ENCODE measurements around the gene CORO6.
A peak's percentile ranks its signal among the peaks of the same experiment; 100 is the strongest.

The CORO6 gene

GRCh38 chr17:29571883-29572681 lies 50.6 kb downstream of the CORO6 start:
- ChIA-PET CTCF (interaction anchor here (0.9 to 15.9 kb wide), 11 partner anchors 9 to 202 kb away, joined by 3 to 179 read pairs (median 11); partner anchors contain the start of gene ANKRD13B), POLR2A (no interaction called here)
- Histone ChIP-seq H3K4me3 (ENCODE audit: control insufficient read depth in 1 of 7, extremely low read depth in 1 of 7, insufficient read depth in 4 of 7, low read depth in 2 of 7, low read length in 6 of 7) (no peak overlapping the region), H3K4me1 (ENCODE audit: control extremely low read depth in 1 of 4, control insufficient read depth in 4 of 4, insufficient read depth in 4 of 4, low read length in 3 of 4) (peaks cover 0 to 32% (median 26%) of the 10 kb centered on the region in 4 experiments), H3K9me3 (ENCODE audit: control extremely low read depth in 1 of 5, control insufficient read depth in 4 of 5, insufficient read depth in 2 of 5, low read depth in 1 of 5, low read length in 4 of 5) (no peaks in the 10 kb centered on the region), H3K27me3 (replicated peaks in 2 of 5; ENCODE audit: control insufficient read depth in 4 of 5, insufficient read depth in 5 of 5, low read length in 4 of 5) (no peaks in the 10 kb centered on the region), H3K36me3 (ENCODE audit: control insufficient read depth in 4 of 4, insufficient read depth in 4 of 4, low read length in 3 of 4) (peaks cover 0 to 55% (median 38%) of the 10 kb centered on the region in 4 experiments), H3K27ac (ENCODE audit: insufficient read depth in 1 of 2, low read depth in 1 of 2, low read length in 2 of 2, poor library complexity in 1 of 2, severe bottlenecking in 2 of 2) (no peak overlapping the region)
- DNase-seq = no peak
- 84% methylated on average over 23 of the region's 30 CpGs for WGBS (ENCODE audit: insufficient coverage)

- no peaks in the 10 kb centered on the region for H3K27me3 ChIP-seq (replicated peaks in 2 of 5; ENCODE audit: control insufficient read depth in 4 of 5, insufficient read depth in 5 of 5, low read length in 4 of 5)
- peaks cover 0 to 35% (median 27%) of the 10 kb centered on the region in 4 experiments for H3K4me1 ChIP-seq (ENCODE audit: control extremely low read depth in 1 of 4, control insufficient read depth in 4 of 4, insufficient read depth in 4 of 4, low read length in 3 of 4)
- no peak overlapping the region for H3K4me3 ChIP-seq (ENCODE audit: control insufficient read depth in 1 of 7, extremely low read depth in 1 of 7, insufficient read depth in 4 of 7, low read depth in 2 of 7, low read length in 6 of 7)
- H3K27ac ChIP-seq (ENCODE audit: insufficient read depth in 1 of 2, low read depth in 1 of 2, low read length in 2 of 2, poor library complexity in 1 of 2, severe bottlenecking in 2 of 2) = no peak overlapping the region
- H3K9me3 ChIP-seq (ENCODE audit: control extremely low read depth in 1 of 5, control insufficient read depth in 4 of 5, insufficient read depth in 2 of 5, low read depth in 1 of 5, low read length in 4 of 5) = no peaks in the 10 kb centered on the region
- 92% methylated on average over 6 of the region's 6 CpGs for WGBS (ENCODE audit: insufficient coverage)
- no peak for DNase-seq
- H3K36me3 ChIP-seq (ENCODE audit: control insufficient read depth in 4 of 4, insufficient read depth in 4 of 4, low read length in 3 of 4) = peaks cover 0 to 49% (median 32%) of the 10 kb centered on the region in 4 experiments
- ChIA-PET POLR2A (no interaction called here), CTCF (interaction anchor here (0.9 to 15.9 kb wide), 8 partner anchors 10 to 45 kb away, joined by 3 to 179 read pairs (median 18); partner anchors contain the start of gene ANKRD13B)
These were observed 51.2 kb downstream of the CORO6 start for GRCh38 chr17:29571486-29571882.

GRCh38 chr17:29570521-29570920 lies 52.2 kb downstream of the CORO6 start:
- WGBS (ENCODE audit: insufficient coverage) = 97% methylated on average over 7 of the region's 7 CpGs
- Histone ChIP-seq H3K4me1 (ENCODE audit: control extremely low read depth in 1 of 4, control insufficient read depth in 4 of 4, insufficient read depth in 4 of 4, low read length in 3 of 4) (peaks cover 0 to 44% (median 37%) of the 10 kb centered on the region in 4 experiments), H3K27ac (ENCODE audit: insufficient read depth in 1 of 2, low read depth in 1 of 2, low read length in 2 of 2, poor library complexity in 1 of 2, severe bottlenecking in 2 of 2) (no peak overlapping the region), H3K36me3 (ENCODE audit: control insufficient read depth in 4 of 4, insufficient read depth in 4 of 4, low read length in 3 of 4) (peaks cover 0 to 40% (median 26%) of the 10 kb centered on the region in 4 experiments), H3K9me3 (ENCODE audit: control extremely low read depth in 1 of 5, control insufficient read depth in 4 of 5, insufficient read depth in 2 of 5, low read depth in 1 of 5, low read length in 4 of 5) (no peaks in the 10 kb centered on the region), H3K4me3 (ENCODE audit: control insufficient read depth in 1 of 7, extremely low read depth in 1 of 7, insufficient read depth in 4 of 7, low read depth in 2 of 7, low read length in 6 of 7) (no peak overlapping the region), H3K27me3 (replicated peaks in 2 of 5; ENCODE audit: control insufficient read depth in 4 of 5, insufficient read depth in 5 of 5, low read length in 4 of 5) (no peaks in the 10 kb centered on the region)
- CTCF ChIA-PET = interaction anchor here (1.0 to 5.9 kb wide), 9 partner anchors 9 to 200 kb away, joined by 3 to 36 read pairs (median 5); partner anchors contain the start of gene ANKRD13B
- POLR2A ChIA-PET = no interaction called here
- no peak for DNase-seq

GRCh38 chr17:29569245-29569950 lies 53.3 kb downstream of the CORO6 start:
- ChIA-PET POLR2A (interaction anchor here (0.6 kb wide), 1 partner anchor 51 kb away, joined by 3 read pairs; no protein-coding TSS in a partner anchor), CTCF (interaction anchor here (0.6 to 5.9 kb wide), 15 partner anchors 9 to 199 kb away, joined by 3 to 36 read pairs (median 4); partner anchors contain the start of gene ANKRD13B)
- Histone ChIP-seq H3K36me3 (ENCODE audit: control insufficient read depth in 4 of 4, insufficient read depth in 4 of 4, low read length in 3 of 4) (peaks cover 0 to 28% (median 18%) of the 10 kb centered on the region in 4 experiments), H3K9me3 (ENCODE audit: control extremely low read depth in 1 of 5, control insufficient read depth in 4 of 5, insufficient read depth in 2 of 5, low read depth in 1 of 5, low read length in 4 of 5) (no peaks in the 10 kb centered on the region), H3K27ac (ENCODE audit: insufficient read depth in 1 of 2, low read depth in 1 of 2, low read length in 2 of 2, poor library complexity in 1 of 2, severe bottlenecking in 2 of 2) (peak overlapping the region; percentile 54 to 81), H3K4me3 (ENCODE audit: control insufficient read depth in 1 of 7, extremely low read depth in 1 of 7, insufficient read depth in 4 of 7, low read depth in 2 of 7, low read length in 6 of 7) (peak overlapping the region; percentile 23 to 91 (median 77)), H3K27me3 (replicated peaks in 2 of 5; ENCODE audit: control insufficient read depth in 4 of 5, insufficient read depth in 5 of 5, low read length in 4 of 5) (no peaks in the 10 kb centered on the region), H3K4me1 (ENCODE audit: control extremely low read depth in 1 of 4, control insufficient read depth in 4 of 4, insufficient read depth in 4 of 4, low read length in 3 of 4) (peaks cover 1 to 55% (median 42%) of the 10 kb centered on the region in 4 experiments)
- WGBS (ENCODE audit: insufficient coverage) = 57% methylated on average over 5 of the region's 14 CpGs
- no peak for DNase-seq

GRCh38 chr17:29568331-29569244 lies 54.1 kb downstream of the CORO6 start, which contains the start of gene TP53I13:
Gene TP53I13, plus strand, starts transcription at chr17:29568701. Its CDS starts 58 bp downstream, at chr17:29568759.
- Histone ChIP-seq H3K36me3 (ENCODE audit: control insufficient read depth in 4 of 4, insufficient read depth in 4 of 4, low read length in 3 of 4) (peaks cover 0 to 20% (median 11%) of the 10 kb centered on the region in 4 experiments), H3K27me3 (replicated peaks in 2 of 5; ENCODE audit: control insufficient read depth in 4 of 5, insufficient read depth in 5 of 5, low read length in 4 of 5) (no peaks in the 10 kb centered on the region), H3K9me3 (ENCODE audit: control extremely low read depth in 1 of 5, control insufficient read depth in 4 of 5, insufficient read depth in 2 of 5, low read depth in 1 of 5, low read length in 4 of 5) (no peaks in the 10 kb centered on the region), H3K4me1 (ENCODE audit: control extremely low read depth in 1 of 4, control insufficient read depth in 4 of 4, insufficient read depth in 4 of 4, low read length in 3 of 4) (peaks cover 3 to 61% (median 48%) of the 10 kb centered on the region in 4 experiments), H3K27ac (ENCODE audit: insufficient read depth in 1 of 2, low read depth in 1 of 2, low read length in 2 of 2, poor library complexity in 1 of 2, severe bottlenecking in 2 of 2) (peak within 1 kb of the TSS; percentile 54 to 81), H3K4me3 (ENCODE audit: control insufficient read depth in 1 of 7, extremely low read depth in 1 of 7, insufficient read depth in 4 of 7, low read depth in 2 of 7, low read length in 6 of 7) (peak within 1 kb of the TSS; percentile 53 to 91 (median 77))
- under 1% methylated on average over 42 of the region's 85 CpGs for WGBS (ENCODE audit: insufficient coverage)
- POLR2A ChIA-PET = interaction anchor here (0.6 kb wide), 1 partner anchor 51 kb away, joined by 3 read pairs; no protein-coding TSS in a partner anchor
- CTCF ChIA-PET = interaction anchor here (0.8 to 5.9 kb wide), 15 partner anchors 8 to 362 kb away, joined by 3 to 36 read pairs (median 4); partner anchors contain the start of gene ANKRD13B
- peak; percentile 80 to 91 (median 87) for DNase-seq

Measured in common myeloid progenitor, CD34-positive (primary cell).